ENCODE data around the gene TRIM17. TPM values are rescaled to one million over a fixed set of nuclear protein-coding genes. Genes with fewer than 3 reads are reported as not detected.

The TRIM17 gene
- not detected in 2 replicates for total RNA-seq

GRCh38 chr1:228416217-228416933, at the start of gene TRIM17:
TRIM17 (minus strand) TSS chr1:228416861; CDS start chr1:228415072, 1,789 bp downstream.
- peak; percentile 31 for DNase-seq

GRCh38 chr1:228465571-228466146, 49.0 kb upstream of the TRIM17 start:
- DNase-seq, result no peak

DNA sequence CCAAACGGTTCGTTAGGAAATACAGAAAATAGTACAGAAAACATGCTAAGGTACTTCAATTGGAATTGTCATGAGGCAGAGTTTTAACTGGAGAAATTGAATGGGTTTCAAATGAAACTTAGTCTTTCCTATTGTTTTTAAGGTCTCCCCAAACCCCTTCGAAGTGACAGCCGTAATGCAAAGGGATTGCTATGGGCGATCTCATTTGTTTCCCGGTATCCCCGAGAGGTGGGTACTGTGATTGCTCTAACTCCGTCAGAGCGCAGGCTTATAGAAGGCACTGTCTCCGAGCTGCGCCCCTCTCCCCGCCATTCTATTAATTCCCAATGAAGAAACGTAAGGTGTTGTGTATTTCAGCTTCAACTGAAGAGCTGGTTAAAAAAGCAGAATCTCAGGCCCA, 48.5 kb upstream of the TRIM17 start:
- no peak for DNase-seq

GRCh38 chr1:228464487-228464983, 47.9 kb upstream of the TRIM17 start:
- peak; percentile 88 for DNase-seq

DNA sequence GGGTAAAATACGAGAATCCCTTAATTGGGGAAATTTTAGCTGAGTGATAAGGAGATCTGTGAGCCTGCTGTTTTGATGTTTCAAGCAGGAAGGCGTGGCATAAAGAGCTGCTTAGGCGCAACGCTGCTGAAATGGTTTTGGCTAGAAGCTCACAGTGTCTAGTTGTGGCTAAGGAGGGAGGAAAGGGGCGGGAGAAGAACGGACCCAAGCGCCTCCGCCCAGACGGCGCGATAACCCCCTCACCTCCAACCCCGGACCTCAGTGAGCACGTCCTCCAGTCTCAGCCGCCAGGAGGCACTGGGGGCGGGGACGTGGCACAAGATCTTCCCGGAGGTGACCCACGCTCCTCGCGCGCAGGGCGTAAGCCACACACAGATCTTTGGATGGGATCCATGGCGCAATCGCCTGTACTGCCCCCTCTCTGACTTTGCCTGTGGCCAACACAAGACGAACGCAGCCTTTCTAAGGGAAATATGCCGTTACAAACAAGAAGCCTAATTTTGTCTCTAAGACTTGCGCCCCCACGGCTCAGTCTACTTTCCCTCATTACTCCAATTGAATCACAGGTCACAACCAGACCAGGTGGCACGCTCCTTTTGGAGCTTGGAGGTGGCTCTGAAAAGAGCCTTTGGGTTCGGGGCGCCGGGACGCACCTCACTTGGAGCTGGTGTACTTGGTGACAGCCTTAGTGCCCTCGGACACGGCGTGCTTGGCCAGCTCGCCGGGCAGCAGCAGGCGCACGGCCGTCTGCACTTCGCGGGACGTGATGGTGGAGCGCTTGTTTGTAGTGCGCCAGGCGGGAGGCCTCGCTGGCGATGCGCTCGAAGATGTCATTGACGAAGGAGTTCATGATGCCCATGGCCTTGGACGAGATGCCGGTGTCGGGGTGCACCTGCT, 47.1 kb upstream of the TRIM17 start:
- peak; percentile 18 for DNase-seq

GRCh38 chr1:228463009-228463558, 46.4 kb upstream of the TRIM17 start:
- no peak for DNase-seq

- DNase-seq, result no peak
Observed at GRCh38 chr1:228462560-228462959, 45.9 kb upstream of the TRIM17 start.

GRCh38 chr1:228460821-228461220, 44.2 kb upstream of the TRIM17 start:
- no peak for DNase-seq

DNA sequence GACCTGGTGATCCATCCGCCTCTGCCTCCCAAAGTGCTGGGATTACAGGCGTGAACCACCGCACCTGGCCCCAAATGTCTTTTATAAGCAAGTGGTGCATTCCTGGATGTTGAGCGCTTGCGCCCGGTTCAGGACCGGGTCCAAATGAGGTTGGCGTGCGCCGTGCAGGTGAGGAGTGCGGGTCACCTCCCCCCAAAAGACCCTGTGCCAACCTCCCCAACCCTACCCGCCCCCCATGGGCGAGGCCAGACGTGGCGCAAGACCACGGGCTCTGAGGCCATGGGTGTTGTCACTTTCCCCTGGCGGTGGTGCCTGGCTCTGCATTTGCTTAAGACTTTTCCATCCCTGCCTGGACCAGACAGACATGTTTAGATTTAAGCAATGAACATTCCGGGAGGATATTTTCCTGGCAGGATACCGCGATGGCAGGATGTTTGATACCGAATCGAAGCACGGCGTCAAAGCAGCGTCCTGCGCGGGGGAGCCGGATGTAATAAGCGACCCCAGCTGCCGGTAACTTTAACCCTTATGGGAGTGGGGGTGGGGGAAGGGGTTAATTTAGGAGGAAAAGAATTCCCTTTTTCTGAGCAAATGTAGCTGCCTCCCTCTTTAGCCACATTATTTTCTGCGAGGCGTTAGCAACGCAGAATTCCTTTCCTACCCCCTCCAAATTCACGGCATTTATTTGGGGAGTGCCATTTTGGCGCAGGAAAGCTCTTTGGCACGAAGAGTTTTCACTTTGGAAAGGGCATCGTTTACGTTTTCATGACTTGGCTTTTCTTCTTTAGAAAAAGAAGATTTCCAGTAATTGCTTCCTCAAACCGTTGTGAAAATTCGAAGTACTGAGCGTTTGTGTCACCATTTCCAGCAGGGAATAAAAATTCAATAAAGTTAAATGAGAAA, 42.7 kb upstream of the TRIM17 start:
- peak; percentile 88 for DNase-seq

- DNase-seq, result peak; percentile 99
Observed at GRCh38 chr1:228457396-228458176, 40.9 kb upstream of the TRIM17 start.

- DNase-seq, result no peak
Observed at GRCh38 chr1:228457017-228457395, 40.3 kb upstream of the TRIM17 start.

GRCh38 chr1:228456252-228457016, 39.8 kb upstream of the TRIM17 start:
- no peak for DNase-seq

GRCh38 chr1:228455715-228456114, 39.1 kb upstream of the TRIM17 start:
- DNase-seq, result peak; percentile 36

GRCh38 chr1:228454238-228454637, 37.6 kb upstream of the TRIM17 start:
- no peak for DNase-seq

- no peak for DNase-seq
Observed at GRCh38 chr1:228453614-228454013, 37.0 kb upstream of the TRIM17 start.

DNA sequence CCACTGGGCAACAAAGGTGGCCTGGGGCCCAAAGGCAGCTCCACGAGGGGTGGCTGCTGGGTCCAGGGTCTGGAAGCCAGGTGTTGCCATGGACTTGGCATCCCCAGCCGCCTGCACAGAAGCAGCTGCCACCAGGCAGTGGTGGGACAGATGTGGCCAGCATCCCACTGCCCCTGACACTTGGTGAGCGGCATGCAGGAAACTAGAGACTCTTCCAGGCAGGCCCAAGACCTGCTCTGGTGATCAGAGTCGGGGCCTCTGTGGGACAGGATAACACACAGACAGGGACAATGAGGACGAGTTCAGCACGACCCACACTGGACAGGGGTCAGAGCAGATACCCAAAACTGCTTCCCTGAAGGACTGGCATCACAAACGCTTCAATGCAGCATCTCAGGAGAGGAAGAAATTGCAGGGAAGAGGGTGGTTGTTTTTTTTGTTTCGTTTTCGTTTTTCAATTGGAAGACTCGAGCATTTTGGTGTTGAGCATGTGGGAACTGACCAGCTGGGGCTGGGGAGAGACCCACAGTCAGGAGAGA, 36.4 kb upstream of the TRIM17 start:
- no peak for DNase-seq

DNA sequence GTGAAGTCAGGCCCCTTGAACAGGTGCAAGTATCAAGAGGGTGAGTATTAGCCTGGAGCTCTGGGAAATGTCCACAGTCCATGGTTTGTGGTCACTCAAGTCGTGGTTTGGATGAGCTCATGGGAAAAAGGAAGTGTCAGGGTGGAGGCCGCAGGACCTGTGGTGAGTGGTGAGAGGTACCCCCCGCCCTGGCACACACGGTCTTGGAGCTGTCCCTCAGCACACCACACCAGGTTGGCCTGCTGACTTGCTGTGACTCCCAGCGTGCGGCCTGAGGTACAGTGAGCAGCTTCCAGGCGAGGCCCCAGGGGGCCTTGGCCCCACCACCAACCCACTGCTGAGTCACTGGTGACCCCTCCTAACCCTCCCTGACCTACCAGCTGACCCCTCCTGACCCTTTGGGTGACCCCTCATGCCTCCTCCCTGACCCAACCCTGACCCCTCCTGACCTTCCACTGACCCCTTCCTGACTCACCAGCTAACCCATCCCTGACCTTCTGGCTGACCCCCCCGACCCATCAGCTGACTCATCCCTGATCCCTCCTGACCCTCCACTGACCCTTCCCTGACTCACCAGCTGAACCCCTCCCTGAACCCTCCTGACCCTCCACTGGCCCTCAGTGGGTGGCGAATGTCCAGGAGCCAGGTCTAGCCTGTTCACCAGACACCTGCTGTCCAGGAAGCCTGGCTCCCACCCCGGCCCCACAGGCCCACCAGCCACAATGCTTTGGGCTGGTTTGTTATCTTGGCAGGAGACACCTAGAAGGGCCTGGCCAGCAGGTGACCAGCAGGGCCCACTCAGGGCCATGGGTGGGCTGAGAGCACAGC, 35.7 kb upstream of the TRIM17 start:
- DNase-seq, result no peak

GRCh38 chr1:228450200-228450599, 33.5 kb upstream of the TRIM17 start:
- DNase-seq, result no peak

GRCh38 chr1:228448372-228448771, 31.7 kb upstream of the TRIM17 start:
- DNase-seq, result no peak

Data from dermis blood vessel endothelial cell (primary cell).